ENCODE results near the gene ITGB4. TPM values are rescaled to one million over a fixed set of nuclear protein-coding genes. Genes with fewer than 3 reads are reported as not detected.

The ITGB4 gene
- total and polyA plus RNA-seq, 2 of the 13 experiments (the other 11 are each of a cell fraction or from before 2014, with no cell fraction given) = 6.9 to 14.5 TPM

DNA sequence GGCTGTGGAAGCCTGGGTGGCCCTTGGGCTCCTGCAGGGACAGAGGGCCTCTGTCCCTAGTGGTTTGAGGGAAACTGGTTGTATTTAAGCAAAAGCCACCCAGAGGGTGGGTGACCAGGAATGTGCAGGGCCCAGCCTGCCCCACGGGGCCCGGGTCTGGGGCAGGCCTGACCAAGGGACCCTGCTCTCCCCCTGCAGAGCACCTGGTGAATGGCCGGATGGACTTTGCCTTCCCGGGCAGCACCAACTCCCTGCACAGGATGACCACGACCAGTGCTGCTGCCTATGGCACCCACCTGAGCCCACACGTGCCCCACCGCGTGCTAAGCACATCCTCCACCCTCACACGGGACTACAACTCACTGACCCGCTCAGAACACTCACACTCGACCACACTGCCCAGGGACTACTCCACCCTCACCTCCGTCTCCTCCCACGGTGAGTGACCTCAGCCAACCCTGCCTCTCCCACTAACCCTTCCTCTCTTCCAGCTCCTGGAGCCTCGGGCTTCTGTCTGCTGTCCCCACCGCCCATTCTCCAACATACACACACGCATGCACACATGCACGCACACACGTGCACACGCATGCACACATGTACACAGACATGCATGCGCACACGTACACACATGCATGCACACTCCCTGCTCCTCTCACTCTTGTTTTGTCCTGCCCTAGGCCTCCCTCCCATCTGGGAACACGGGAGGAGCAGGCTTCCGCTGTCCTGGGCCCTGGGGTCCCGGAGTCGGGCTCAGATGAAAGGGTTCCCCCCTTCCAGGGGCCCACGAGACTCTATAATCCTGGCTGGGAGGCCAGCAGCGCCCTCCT, 33.3 kb downstream of the ITGB4 start (continued):
- peak; percentile 64; the same call in 1 of the 2 replicates for TF ChIP-seq TMF1 (CRISPR knock-in tag; IDR thresholded peaks at IDR 0.05; ENCODE audit: low read depth)
- TF ChIP-seq, protein P1, sequence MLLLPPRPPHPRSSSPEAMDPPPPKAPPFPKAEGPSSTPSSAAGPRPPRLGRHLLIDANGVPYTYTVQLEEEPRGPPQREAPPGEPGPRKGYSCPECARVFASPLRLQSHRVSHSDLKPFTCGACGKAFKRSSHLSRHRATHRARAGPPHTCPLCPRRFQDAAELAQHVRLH (CRISPR knock-in tag; IDR thresholded peaks at IDR 0.05; ENCODE audit: borderline replicate concordance, low read depth) = peak; percentile 89; the same call in 1 of the 2 replicates
- TF ChIP-seq KLF12 (CRISPR knock-in tag; IDR thresholded peaks at IDR 0.05; ENCODE audit: borderline replicate concordance) = peak; percentile 40; the same call in 1 of the 2 replicates
- TF ChIP-seq, protein P2, sequence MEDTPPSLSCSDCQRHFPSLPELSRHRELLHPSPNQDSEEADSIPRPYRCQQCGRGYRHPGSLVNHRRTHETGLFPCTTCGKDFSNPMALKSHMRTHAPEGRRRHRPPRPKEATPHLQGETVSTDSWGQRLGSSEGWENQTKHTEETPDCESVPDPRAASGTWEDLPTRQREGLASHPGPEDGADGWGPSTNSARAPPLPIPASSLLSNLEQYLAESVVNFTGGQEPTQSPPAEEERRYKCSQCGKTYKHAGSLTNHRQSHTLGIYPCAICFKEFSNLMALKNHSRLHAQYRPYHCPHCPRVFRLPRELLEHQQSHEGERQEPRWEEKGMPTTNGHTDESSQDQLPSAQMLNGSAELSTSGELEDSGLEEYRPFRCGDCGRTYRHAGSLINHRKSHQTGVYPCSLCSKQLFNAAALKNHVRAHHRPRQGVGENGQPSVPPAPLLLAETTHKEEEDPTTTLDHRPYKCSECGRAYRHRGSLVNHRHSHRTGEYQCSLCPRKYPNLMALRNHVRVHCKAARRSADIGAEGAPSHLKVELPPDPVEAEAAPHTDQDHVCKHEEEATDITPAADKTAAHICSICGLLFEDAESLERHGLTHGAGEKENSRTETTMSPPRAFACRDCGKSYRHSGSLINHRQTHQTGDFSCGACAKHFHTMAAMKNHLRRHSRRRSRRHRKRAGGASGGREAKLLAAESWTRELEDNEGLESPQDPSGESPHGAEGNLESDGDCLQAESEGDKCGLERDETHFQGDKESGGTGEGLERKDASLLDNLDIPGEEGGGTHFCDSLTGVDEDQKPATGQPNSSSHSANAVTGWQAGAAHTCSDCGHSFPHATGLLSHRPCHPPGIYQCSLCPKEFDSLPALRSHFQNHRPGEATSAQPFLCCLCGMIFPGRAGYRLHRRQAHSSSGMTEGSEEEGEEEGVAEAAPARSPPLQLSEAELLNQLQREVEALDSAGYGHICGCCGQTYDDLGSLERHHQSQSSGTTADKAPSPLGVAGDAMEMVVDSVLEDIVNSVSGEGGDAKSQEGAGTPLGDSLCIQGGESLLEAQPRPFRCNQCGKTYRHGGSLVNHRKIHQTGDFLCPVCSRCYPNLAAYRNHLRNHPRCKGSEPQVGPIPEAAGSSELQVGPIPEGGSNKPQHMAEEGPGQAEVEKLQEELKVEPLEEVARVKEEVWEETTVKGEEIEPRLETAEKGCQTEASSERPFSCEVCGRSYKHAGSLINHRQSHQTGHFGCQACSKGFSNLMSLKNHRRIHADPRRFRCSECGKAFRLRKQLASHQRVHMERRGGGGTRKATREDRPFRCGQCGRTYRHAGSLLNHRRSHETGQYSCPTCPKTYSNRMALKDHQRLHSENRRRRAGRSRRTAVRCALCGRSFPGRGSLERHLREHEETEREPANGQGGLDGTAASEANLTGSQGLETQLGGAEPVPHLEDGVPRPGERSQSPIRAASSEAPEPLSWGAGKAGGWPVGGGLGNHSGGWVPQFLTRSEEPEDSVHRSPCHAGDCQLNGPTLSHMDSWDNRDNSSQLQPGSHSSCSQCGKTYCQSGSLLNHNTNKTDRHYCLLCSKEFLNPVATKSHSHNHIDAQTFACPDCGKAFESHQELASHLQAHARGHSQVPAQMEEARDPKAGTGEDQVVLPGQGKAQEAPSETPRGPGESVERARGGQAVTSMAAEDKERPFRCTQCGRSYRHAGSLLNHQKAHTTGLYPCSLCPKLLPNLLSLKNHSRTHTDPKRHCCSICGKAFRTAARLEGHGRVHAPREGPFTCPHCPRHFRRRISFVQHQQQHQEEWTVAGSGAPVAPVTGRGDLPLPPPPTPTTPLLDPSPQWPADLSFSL (CRISPR knock-in tag; IDR thresholded peaks at IDR 0.05) = no peak
- no peak for TF ChIP-seq NFIC (IDR thresholded peaks at IDR 0.05; ENCODE audit: low read length)
- TF ChIP-seq, protein P3, sequence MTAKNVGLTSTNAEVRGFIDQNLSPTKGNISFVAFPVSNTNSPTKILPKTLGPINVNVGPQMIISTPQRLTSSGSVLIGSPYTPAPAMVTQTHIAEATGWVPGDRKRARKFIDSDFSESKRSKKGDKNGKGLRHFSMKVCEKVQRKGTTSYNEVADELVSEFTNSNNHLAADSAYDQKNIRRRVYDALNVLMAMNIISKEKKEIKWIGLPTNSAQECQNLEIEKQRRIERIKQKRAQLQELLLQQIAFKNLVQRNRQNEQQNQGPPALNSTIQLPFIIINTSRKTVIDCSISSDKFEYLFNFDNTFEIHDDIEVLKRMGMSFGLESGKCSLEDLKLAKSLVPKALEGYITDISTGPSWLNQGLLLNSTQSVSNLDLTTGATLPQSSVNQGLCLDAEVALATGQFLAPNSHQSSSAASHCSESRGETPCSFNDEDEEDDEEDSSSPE (CRISPR knock-in tag; IDR thresholded peaks at IDR 0.05) = peak; percentile 68
- TF ChIP-seq ZNF839 (CRISPR knock-in tag; IDR thresholded peaks at IDR 0.05; ENCODE audit: borderline replicate concordance) = no peak
- no peak for TF ChIP-seq PAF1 (CRISPR knock-in tag; IDR thresholded peaks at IDR 0.05)
- no peak for TF ChIP-seq ZNF652 (CRISPR knock-in tag; IDR thresholded peaks at IDR 0.05; ENCODE audit: borderline replicate concordance, low read depth)
- no peak for TF ChIP-seq SOX13 (IDR thresholded peaks at IDR 0.05)
- no peak; a peak in 1 of 4 replicates for TF ChIP-seq SOX13 (CRISPR knock-in tag; conservative IDR thresholded peaks at IDR 0.05 in 1 of 2, IDR thresholded peaks at IDR 0.05 in 1 of 2)
- peak; percentile 82 for TF ChIP-seq RXRA (CRISPR knock-in tag; IDR thresholded peaks at IDR 0.05)
- peak; percentile 20; the same call in 1 of the 2 replicates for TF ChIP-seq BCL6 (CRISPR knock-in tag; IDR thresholded peaks at IDR 0.05)
- no peak for TF ChIP-seq NCOA5 (CRISPR knock-in tag; IDR thresholded peaks at IDR 0.05)
- TF ChIP-seq, protein P4, sequence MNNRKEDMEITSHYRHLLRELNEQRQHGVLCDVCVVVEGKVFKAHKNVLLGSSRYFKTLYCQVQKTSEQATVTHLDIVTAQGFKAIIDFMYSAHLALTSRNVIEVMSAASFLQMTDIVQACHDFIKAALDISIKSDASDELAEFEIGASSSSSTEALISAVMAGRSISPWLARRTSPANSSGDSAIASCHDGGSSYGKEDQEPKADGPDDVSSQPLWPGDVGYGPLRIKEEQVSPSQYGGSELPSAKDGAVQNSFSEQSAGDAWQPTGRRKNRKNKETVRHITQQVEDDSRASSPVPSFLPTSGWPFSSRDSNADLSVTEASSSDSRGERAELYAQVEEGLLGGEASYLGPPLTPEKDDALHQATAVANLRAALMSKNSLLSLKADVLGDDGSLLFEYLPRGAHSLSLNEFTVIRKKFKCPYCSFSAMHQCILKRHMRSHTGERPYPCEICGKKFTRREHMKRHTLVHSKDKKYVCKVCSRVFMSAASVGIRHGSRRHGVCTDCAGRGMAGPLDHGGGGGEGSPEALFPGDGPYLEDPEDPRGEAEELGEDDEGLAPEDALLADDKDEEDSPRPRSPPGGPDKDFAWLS (CRISPR knock-in tag; IDR thresholded peaks at IDR 0.05; ENCODE audit: borderline replicate concordance) = no peak
- TF ChIP-seq MYNN (CRISPR knock-in tag; IDR thresholded peaks at IDR 0.05; ENCODE audit: low read depth) = no peak
- TF ChIP-seq KLF13 (CRISPR knock-in tag; IDR thresholded peaks at IDR 0.05) = peak; percentile 84; the same call in 1 of the 2 replicates
- TF ChIP-seq HMG20B (CRISPR knock-in tag; conservative IDR thresholded peaks at IDR 0.05) = no peak
